Uterus (tissue), 2 donors: Measurements from ENCODE around the gene RAB3C.

Experiments used
- CTCF ChIP-seq, 4 experiments: fragments of 200-600 bp in 2 of 4; fragments of 450-650 bp in 2 of 4; sonication (generic) in 2 of 4; IDR thresholded peaks; one replicate each; pipeline ENCODE4 v1.5.1; 2016 to 2019; ENCODE audit warnings: antibody characterized with exemption in 4 of 4, mild to moderate bottlenecking in 2 of 4, moderate library complexity in 1 of 4
- POLR2A ChIP-seq, 2 donors: fragments of 450-650 bp; IDR thresholded peaks; one replicate each; pipeline ENCODE4 v1.6.1; 2016; ENCODE audit warnings: antibody characterized with exemption in 2 of 2, mild to moderate bottlenecking in 1 of 2, moderate library complexity in 1 of 2

DNA sequence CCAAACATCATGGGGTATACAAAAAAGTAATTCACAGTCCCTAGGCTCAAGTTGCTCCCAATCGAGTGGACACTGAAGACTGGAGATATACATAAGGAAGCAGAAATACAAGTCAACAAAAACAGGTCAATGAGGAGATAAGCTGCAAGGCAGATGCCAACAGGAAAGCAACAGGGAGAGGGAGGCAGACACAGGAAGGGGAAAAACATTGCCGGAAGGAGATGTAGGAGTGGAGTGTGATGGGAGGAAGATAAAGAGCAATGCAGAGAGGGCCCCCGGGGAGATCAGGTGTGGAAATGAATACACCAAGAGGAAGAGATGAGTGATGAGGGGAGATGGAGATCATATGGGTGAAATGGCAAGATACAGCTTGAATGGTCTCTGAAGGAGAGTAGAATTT lies 243.0 kb downstream of the RAB3C start:
- TF ChIP-seq CTCF (IDR thresholded peaks at IDR 0.05): no peak
- TF ChIP-seq POLR2A (IDR thresholded peaks at IDR 0.05): no peak
